ENCODE results near the gene C20orf173.

DNA sequence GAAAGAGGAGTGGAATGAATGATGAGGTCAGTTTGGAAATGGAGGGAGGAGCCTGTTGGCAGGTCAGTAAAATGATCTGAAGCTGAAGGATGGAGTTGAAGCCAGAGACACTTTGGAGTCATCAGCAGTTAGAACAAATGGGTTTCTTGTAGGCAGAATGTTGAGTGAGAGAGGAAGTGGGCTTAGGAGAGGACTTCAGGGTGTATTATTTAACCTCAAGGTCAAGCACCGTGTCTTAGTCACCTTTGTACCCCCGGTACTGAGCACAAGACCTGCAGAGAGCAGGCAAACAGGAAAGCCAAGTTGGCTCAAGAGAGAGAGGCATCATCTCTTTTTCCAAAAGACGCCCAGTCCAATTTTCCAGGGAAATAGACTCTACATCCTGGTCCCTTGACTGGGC lies 23.3 kb downstream of the C20orf173 start:
- TF ChIP-seq POLR2AphosphoS5 (IDR thresholded peaks at IDR 0.05): no peak
- no peak for TF ChIP-seq POLR2A (IDR thresholded peaks at IDR 0.05)

Measured in breast epithelium (tissue), 3 donors.